SU-DHL-6 (cell line): Measurements from ENCODE around the gene FAM20C.

ENCODE experiments used
- H2AFZ ChIP-seq: fragments of 200-600 bp; sonication (generic); 2 replicates; pipeline ENCODE4 v1.6.1; 2014; ENCODE audit warnings: low read depth, mild to moderate bottlenecking, moderate library complexity, mixed read lengths, antibody characterized with exemption, low read length; ENCODE audit not compliant: severe bottlenecking
- H3F3A ChIP-seq: fragments of 200-600 bp; shearing (Covaris generic); 2 replicates; pipeline ENCODE4 v1.6.0; 2016; ENCODE audit warnings: antibody characterized with exemption, mild to moderate bottlenecking; ENCODE audit not compliant: insufficient read depth
- H3K27ac ChIP-seq: fragments of 200-600 bp; sonication (generic); 2 replicates; pipeline ENCODE4 v1.5.1; 2016; ENCODE audit warnings: low read depth, mild to moderate bottlenecking, low read length, moderate library complexity, mixed read lengths
- H3K27me3 ChIP-seq: fragments of 200-600 bp; sonication (generic), shearing (Covaris generic); 2 replicates; pipeline ENCODE4 v1.6.0; 2014; ENCODE audit warnings: mild to moderate bottlenecking, low read length
- H3K36me3 ChIP-seq: fragments of 200-600 bp; sonication (generic); 2 replicates; pipeline ENCODE4 v1.6.1; 2014; ENCODE audit warnings: mild to moderate bottlenecking, low read length, mixed read lengths
- H3K4me2 ChIP-seq: fragments of 300-600, 200-600 bp; shearing (Covaris generic), sonication (generic); 2 replicates; pipeline ENCODE4 v1.6.0; 2014; ENCODE audit warnings: low read length, low read depth, mild to moderate bottlenecking; ENCODE audit not compliant: poor library complexity, severe bottlenecking
- H3K4me3 ChIP-seq: fragments of 200-600 bp; sonication (generic); 2 replicates; pipeline ENCODE4 v1.5.1; 2014; ENCODE audit warnings: antibody characterized with exemption, low read length, mild to moderate bottlenecking, mixed read lengths; ENCODE audit not compliant: insufficient read depth, poor library complexity, severe bottlenecking
- H3K79me2 ChIP-seq: fragments of 200-600 bp; sonication (generic); 2 replicates; pipeline ENCODE4 v1.6.1; 2014; ENCODE audit warnings: mild to moderate bottlenecking, low read length, moderate library complexity; ENCODE audit not compliant: insufficient read depth
- H3K9ac ChIP-seq: fragments of 200-600 bp; sonication (generic); 2 replicates; pipeline ENCODE4 v1.7.0; 2014; ENCODE audit warnings: mild to moderate bottlenecking, low read length
- H3K9me2 ChIP-seq: fragments of 200-600 bp; sonication (generic); replicated peaks from 2 replicates; pipeline ENCODE4 v1.6.1; 2014; ENCODE audit warnings: low read length; ENCODE audit not compliant: insufficient read depth
- H3K9me3 ChIP-seq: fragments of 200-600 bp; sonication (generic); 2 replicates; pipeline ENCODE4 v1.6.1; 2014; ENCODE audit warnings: low read length, mixed read lengths; ENCODE audit not compliant: insufficient read depth
- H4K20me1 ChIP-seq: fragments of 200-600 bp; sonication (generic); 2 replicates; pipeline ENCODE4 v1.6.1; 2014; ENCODE audit warnings: low read depth, mild to moderate bottlenecking, antibody characterized with exemption, low read length, moderate library complexity, mixed read lengths
- EZH2phosphoT487 ChIP-seq: fragments of 200-600 bp; sonication (generic), shearing (Covaris generic); conservative IDR thresholded peaks from 2 replicates; pipeline ENCODE4 v1.6.1; 2018; ENCODE audit warnings: mild to moderate bottlenecking, antibody characterized with exemption, low read length, moderate library complexity, mixed read lengths
- TF ChIP-seq, protein P1 (sequence below): fragments of 200-600 bp; sonication (generic); IDR thresholded peaks from one replicate; pipeline ENCODE4 v1.5.1; 2017; ENCODE audit warnings: antibody characterized with exemption, mild to moderate bottlenecking, low read length, moderate library complexity; ENCODE audit not compliant: insufficient read depth, poor library complexity, severe bottlenecking

FAM20C gene

DNA sequence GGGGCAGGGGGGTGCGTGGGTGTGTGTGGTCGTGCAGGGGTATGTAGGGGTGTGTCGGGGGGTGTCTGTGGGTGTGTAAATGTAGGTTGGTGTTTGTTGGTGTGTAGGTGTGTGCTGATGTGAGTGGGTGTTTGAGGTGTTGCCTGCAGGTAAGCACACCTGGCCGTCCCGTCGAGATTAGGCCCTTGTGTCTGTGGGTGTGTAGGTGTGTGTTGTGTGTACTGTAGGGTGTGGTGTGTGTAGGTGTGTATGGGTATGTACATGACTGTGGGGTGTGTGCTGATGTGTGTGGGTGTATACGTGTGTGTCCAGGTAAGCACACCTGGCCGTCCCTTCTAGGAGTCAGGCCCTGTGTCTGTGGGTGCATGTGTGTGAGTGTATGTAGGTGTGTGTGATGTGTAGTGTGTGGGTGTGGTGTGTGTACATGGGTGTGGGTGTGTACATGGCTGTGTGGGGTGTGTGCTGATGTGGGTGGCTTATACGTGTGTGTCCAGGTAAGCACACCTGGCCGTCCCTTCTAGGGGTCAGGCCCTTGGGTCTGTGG, 15.8 kb downstream of the FAM20C start:
- H2AFZ ChIP-seq, result no peak overlapping the region
- TF ChIP-seq, protein P1, sequence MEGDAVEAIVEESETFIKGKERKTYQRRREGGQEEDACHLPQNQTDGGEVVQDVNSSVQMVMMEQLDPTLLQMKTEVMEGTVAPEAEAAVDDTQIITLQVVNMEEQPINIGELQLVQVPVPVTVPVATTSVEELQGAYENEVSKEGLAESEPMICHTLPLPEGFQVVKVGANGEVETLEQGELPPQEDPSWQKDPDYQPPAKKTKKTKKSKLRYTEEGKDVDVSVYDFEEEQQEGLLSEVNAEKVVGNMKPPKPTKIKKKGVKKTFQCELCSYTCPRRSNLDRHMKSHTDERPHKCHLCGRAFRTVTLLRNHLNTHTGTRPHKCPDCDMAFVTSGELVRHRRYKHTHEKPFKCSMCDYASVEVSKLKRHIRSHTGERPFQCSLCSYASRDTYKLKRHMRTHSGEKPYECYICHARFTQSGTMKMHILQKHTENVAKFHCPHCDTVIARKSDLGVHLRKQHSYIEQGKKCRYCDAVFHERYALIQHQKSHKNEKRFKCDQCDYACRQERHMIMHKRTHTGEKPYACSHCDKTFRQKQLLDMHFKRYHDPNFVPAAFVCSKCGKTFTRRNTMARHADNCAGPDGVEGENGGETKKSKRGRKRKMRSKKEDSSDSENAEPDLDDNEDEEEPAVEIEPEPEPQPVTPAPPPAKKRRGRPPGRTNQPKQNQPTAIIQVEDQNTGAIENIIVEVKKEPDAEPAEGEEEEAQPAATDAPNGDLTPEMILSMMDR, result no peak
- TF ChIP-seq EZH2phosphoT487, result no peak
- no peak overlapping the region for H3K27ac ChIP-seq
- H3K9ac ChIP-seq, result no peak overlapping the region
- H3K27me3 ChIP-seq, result no peaks in the 10 kb centered on the region
- H3K4me2 ChIP-seq, result no peak overlapping the region
- H4K20me1 ChIP-seq, result no peaks in the 10 kb centered on the region
- H3F3A ChIP-seq, result no peaks in the 10 kb centered on the region
- H3K4me3 ChIP-seq, result no peak overlapping the region
- no peaks in the 10 kb centered on the region for H3K9me2 ChIP-seq
- no peaks in the 10 kb centered on the region for H3K36me3 ChIP-seq
- no peaks in the 10 kb centered on the region for H3K79me2 ChIP-seq
- H3K9me3 ChIP-seq, result no peaks in the 10 kb centered on the region

DNA sequence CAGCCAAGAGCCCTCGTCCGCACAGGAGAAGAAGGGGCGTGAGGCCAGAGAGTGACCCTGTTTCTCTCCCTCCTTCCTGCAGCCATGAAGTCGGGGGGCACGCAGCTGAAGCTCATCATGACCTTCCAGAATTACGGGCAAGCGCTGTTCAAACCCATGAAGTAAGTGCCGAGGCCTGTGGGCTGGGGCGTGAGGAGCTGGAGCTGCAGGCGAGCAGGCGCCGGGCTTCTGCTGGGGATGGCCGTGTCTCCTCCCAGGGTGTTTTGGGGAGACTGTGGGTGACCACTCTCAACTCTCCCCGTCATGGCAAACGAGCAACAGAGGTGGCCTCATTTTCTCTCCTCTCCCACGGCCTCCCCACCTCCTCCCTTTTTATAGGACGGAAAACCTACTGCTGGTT, 16.4 kb downstream of the FAM20C start:
- no peaks in the 10 kb centered on the region for H3K9me2 ChIP-seq
- no peaks in the 10 kb centered on the region for H3K36me3 ChIP-seq
- H3K4me3 ChIP-seq, result no peak overlapping the region
- no peak overlapping the region for H3K4me2 ChIP-seq
- no peaks in the 10 kb centered on the region for H4K20me1 ChIP-seq
- H3K27ac ChIP-seq, result no peak overlapping the region
- no peak overlapping the region for H3K9ac ChIP-seq
- no peaks in the 10 kb centered on the region for H3K27me3 ChIP-seq
- H2AFZ ChIP-seq, result no peak overlapping the region
- no peaks in the 10 kb centered on the region for H3F3A ChIP-seq
- TF ChIP-seq, protein P1, result no peak
- TF ChIP-seq EZH2phosphoT487, result no peak
- H3K9me3 ChIP-seq, result no peaks in the 10 kb centered on the region
- H3K79me2 ChIP-seq, result no peaks in the 10 kb centered on the region

DNA sequence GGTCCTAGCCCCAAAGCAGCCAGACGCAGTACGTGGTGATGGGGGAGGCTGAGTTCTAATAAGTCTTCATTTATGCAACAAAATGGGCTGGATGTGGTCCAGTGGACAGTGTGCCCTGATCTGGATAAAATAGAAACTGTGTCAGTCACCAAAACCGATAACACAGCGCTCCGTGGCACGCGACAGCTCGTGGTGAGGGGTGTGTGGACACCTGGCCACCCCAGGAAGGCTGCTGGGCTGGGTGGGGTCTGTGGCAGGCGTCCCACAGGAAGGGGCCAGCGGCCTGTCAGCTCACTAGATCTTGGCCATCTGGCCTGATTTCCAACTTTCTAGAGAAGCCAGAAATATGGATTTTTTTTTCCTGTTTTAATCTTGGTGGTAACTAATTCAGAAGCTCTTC, 17.0 kb downstream of the FAM20C start:
- Histone ChIP-seq H2AFZ (no peak overlapping the region), H3K27ac (no peak overlapping the region), H3K36me3 (no peaks in the 10 kb centered on the region), H3K9me2 (no peaks in the 10 kb centered on the region), H3K9me3 (no peaks in the 10 kb centered on the region), H3K27me3 (no peaks in the 10 kb centered on the region), H4K20me1 (no peaks in the 10 kb centered on the region), H3K4me2 (no peak overlapping the region), H3K79me2 (no peaks in the 10 kb centered on the region), H3K9ac (no peak overlapping the region), H3F3A (no peaks in the 10 kb centered on the region), H3K4me3 (no peak overlapping the region)
- TF ChIP-seq EZH2phosphoT487, result no peak
- TF ChIP-seq, protein P1, result no peak

DNA sequence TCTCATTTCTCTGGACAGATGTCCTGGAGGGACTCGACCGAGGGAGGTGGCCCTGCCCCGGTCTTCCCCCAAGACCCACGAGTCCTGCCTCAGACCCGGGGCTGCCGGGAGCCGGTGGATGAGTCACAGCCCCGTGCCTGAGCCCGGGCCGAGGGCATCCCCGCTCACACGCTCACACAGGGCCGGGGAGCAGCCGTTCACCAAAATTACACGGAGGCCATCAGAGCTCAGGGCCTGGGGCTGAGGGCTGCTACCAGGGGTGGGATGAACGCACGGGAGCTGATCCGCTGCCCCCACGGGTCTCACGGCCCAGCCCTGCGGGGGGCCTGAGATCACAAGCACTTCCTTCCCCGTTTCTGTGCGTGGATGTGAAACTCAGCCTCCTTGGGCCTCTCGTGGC, 17.5 kb downstream of the FAM20C start:
- no peaks in the 10 kb centered on the region for H3K27me3 ChIP-seq
- H3K79me2 ChIP-seq, result no peaks in the 10 kb centered on the region
- no peaks in the 10 kb centered on the region for H3K9me2 ChIP-seq
- no peaks in the 10 kb centered on the region for H4K20me1 ChIP-seq
- no peaks in the 10 kb centered on the region for H3F3A ChIP-seq
- no peak overlapping the region for H3K27ac ChIP-seq
- no peaks in the 10 kb centered on the region for H3K36me3 ChIP-seq
- no peaks in the 10 kb centered on the region for H3K9me3 ChIP-seq
- H3K4me2 ChIP-seq, result no peak overlapping the region
- no peak overlapping the region for H2AFZ ChIP-seq
- TF ChIP-seq, protein P1, result no peak
- no peak for TF ChIP-seq EZH2phosphoT487
- H3K9ac ChIP-seq, result no peak overlapping the region
- H3K4me3 ChIP-seq, result no peak overlapping the region
